ENCODE measurements around the gene NTSR1. TPM values are rescaled to one million over a fixed set of nuclear protein-coding genes. Genes with fewer than 3 reads are reported as not detected.

The NTSR1 gene
- total RNA-seq, 3 donors from 2014 or later, result 0.08 TPM; not detected in 2

DNA sequence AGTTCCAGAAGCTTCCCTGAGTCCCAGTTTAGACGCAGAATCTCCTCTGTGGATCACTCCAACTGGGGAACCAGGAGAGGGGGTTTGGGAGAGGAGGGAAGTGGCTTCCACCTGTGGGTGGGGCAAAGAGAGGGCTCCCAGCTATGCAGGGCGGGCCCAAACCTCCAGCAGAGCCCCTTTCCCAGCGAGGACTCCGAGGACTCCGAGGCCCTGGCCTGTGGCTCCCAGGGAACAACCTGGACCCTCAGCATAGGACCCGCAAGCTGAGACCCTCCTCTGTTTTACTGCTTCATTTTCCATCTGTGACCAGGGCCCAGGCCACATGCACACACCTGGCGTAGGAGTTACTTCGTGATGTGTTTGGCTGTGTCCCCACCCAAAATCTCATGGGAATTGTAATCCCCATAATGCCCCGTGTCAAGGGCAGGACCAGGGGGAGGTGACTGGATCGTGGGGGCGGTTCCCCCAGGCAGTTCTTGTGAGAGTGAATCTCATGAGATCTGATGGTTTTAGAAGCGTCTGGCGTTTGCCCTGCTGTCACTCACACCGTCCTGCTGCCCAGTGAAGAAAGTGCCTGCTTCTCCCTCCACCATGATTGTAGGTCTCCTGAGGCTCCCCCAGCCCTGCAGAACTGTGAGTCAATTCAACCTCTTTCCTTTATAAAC lies 27.9 kb downstream of the NTSR1 start:
- Mint-ChIP-seq H3K27me3 (ENCODE audit: low read depth) (no peaks in the 10 kb centered on the region), H3K9me3 (no peaks in the 10 kb centered on the region), H3K36me3 (ENCODE audit: insufficient read depth) (no peaks in the 10 kb centered on the region), H3K4me3 (no peak overlapping the region), H3K4me1 (ENCODE audit: low read depth) (peaks cover 34% of the 10 kb centered on the region)
- DNase-seq (no peak), ATAC-seq (no peak)

- ATAC-seq (no peak), DNase-seq (no peak)
- Mint-ChIP-seq H3K4me1 (ENCODE audit: low read depth) (peaks cover 41% of the 10 kb centered on the region), H3K27me3 (ENCODE audit: low read depth) (no peaks in the 10 kb centered on the region), H3K9me3 (no peaks in the 10 kb centered on the region), H3K4me3 (no peak overlapping the region), H3K36me3 (ENCODE audit: insufficient read depth) (no peaks in the 10 kb centered on the region)
Observed at GRCh38 chr20:62737271-62737811, 28.7 kb downstream of the NTSR1 start.

DNA sequence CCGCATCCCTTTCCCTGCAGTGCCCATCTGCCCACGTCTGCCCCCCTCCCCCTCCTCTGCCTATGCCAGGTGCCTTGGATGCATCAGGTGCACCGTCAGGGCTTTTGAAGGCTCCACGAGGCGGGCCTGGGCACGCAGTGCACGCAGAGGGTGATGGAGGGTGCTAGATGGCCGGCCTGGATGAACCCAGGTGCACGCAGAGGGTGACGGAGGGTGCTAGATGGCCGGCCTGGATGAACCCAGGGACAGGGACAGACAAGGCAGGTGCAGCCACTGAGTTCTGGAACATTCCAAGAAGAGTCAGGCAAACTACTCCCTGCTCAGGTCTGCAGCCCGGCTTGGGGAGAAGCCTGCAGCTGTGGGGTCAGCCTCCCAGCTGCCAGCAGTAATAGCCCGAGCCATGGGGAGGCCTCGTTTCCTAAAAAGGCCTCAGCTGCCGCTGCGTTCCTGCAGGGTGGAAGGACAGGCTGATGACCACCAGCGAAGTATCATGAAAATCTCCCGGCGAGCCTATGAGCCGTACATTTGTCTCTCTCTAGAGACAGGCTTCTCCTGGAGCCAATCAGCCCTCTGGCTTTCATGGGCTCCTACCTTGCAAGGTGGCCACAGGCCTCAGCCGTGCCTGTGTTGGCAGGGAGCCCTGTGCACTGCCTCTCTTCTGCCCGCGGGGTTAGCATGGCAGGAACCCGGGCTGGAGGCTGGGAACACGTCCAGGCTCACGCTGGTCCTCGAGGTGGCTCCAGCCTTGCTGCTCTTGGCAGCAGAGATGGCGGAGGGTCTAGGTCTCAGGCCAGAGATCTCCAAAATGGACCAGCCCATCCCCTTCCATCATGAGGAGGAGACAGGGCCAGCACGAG lies 29.6 kb downstream of the NTSR1 start:
- H3K9me3 Mint-ChIP-seq, result no peaks in the 10 kb centered on the region
- H3K27me3 Mint-ChIP-seq (ENCODE audit: low read depth), result no peaks in the 10 kb centered on the region
- H3K4me1 Mint-ChIP-seq (ENCODE audit: low read depth), result peaks cover 46% of the 10 kb centered on the region
- no peak for DNase-seq
- no peak for ATAC-seq
- H3K4me3 Mint-ChIP-seq, result no peak overlapping the region
- no peaks in the 10 kb centered on the region for H3K36me3 Mint-ChIP-seq (ENCODE audit: insufficient read depth)

GRCh38 chr20:62739067-62739466 lies 30.4 kb downstream of the NTSR1 start:
- peaks cover 46% of the 10 kb centered on the region for H3K4me1 Mint-ChIP-seq (ENCODE audit: low read depth)
- H3K27me3 Mint-ChIP-seq (ENCODE audit: low read depth), result no peaks in the 10 kb centered on the region
- DNase-seq (no peak), ATAC-seq (no peak)
- H3K4me3 Mint-ChIP-seq, result peak overlapping the region; percentile 21
- no peaks in the 10 kb centered on the region for H3K36me3 Mint-ChIP-seq (ENCODE audit: insufficient read depth)
- H3K9me3 Mint-ChIP-seq, result no peaks in the 10 kb centered on the region

- ATAC-seq, result peak; percentile 20 to 23
- Mint-ChIP-seq H3K27me3 (ENCODE audit: low read depth) (no peaks in the 10 kb centered on the region), H3K4me1 (ENCODE audit: low read depth) (peaks cover 46% of the 10 kb centered on the region), H3K4me3 (peak overlapping the region; percentile 69), H3K9me3 (no peaks in the 10 kb centered on the region), H3K36me3 (ENCODE audit: insufficient read depth) (no peaks in the 10 kb centered on the region)
- DNase-seq, result no peak
Observed at GRCh38 chr20:62739581-62740285, 31.1 kb downstream of the NTSR1 start.

DNA sequence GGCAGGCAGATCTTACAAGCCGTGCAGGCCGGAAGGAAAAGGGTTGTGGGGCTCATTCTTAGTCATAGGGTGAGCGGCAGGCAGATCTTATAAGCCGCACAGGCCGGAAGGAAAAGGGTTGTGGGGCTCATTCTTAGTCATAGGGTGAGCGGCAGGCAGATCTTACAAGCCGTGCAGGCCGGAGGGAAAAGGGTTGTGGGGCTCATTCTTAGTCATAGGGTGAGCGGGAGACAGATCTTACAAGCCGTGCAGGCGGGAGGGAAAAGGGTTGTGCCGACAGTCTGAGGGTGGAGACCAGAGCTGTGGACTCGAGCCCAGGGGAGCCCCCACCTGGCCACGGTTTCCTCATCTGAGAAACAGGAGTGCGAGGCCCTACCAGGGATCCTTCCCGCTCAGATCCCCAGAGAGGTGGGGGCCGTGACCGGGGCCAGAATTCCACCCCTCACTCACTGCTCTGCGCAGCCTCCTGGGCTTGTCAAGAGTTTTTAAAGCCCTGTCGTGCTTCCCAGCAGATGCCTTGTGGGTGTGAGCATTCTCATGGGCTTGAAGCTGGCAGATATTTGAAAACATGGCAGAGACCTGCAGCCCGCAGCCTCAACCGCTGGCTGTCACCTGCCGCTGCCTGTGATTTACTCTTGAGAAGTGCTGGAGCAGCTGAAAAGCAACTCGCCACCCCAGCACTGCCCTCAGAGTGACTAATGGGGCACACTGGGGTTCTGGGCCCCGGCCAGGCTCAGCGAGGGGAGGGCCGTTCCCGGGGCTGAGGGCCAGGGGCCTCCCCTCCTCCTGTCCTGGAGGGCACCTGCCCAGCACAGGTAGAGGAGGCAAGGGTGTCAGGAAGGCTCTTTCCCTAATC lies 31.9 kb downstream of the NTSR1 start:
- Mint-ChIP-seq H3K36me3 (ENCODE audit: insufficient read depth) (no peaks in the 10 kb centered on the region), H3K4me1 (ENCODE audit: low read depth) (peaks cover 50% of the 10 kb centered on the region), H3K27me3 (ENCODE audit: low read depth) (no peaks in the 10 kb centered on the region), H3K4me3 (peak overlapping the region; percentile 69), H3K9me3 (no peaks in the 10 kb centered on the region)
- ATAC-seq (peak; percentile 87 to 88), DNase-seq (peak; percentile 72)

GRCh38 chr20:62741191-62741691 lies 32.6 kb downstream of the NTSR1 start:
- DNase-seq, result no peak
- Mint-ChIP-seq H3K9me3 (no peaks in the 10 kb centered on the region), H3K4me1 (ENCODE audit: low read depth) (peaks cover 49% of the 10 kb centered on the region), H3K4me3 (no peak overlapping the region), H3K27me3 (ENCODE audit: low read depth) (no peaks in the 10 kb centered on the region), H3K36me3 (ENCODE audit: insufficient read depth) (no peaks in the 10 kb centered on the region)
- ATAC-seq, result no peak

DNA sequence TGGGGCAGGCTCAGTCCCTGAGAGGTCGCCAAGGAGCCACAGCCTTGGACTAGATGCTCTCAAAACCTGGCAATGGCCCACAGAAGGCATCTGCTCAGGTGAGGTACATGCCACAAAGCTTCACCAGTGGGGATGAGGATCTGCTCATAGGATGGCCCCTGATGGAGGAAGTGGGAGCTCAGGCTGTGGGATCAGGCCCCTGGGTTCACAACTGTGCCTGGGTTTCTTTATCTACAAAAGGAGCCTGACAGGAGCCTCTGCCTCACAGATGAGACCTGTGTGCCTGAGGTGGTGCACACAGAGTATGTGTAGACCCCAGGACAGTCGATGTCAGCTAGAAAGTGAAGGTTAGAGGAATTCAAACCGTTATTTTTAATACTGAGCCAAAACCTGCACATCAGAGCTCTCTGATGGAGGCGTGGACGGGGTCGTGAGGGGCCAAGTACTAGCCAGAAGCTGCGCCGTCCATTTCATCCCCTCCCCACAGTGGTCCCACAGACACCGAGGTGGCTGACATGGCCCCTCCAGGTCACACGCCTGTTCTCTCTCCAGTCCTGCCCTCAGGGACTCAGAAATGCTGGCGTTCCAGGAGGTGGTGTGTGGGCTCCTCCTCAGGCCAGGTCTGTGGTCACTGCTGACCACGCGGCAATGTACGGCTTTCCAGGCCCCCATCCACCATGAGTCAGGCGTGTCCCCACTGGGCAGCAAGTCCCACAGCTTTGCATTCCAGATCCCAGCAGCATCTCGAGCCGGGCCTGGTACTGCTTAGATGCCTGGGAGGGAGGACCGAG lies 33.3 kb downstream of the NTSR1 start:
- Mint-ChIP-seq H3K36me3 (ENCODE audit: insufficient read depth) (no peaks in the 10 kb centered on the region), H3K4me3 (no peak overlapping the region), H3K4me1 (ENCODE audit: low read depth) (peaks cover 49% of the 10 kb centered on the region), H3K9me3 (no peaks in the 10 kb centered on the region), H3K27me3 (ENCODE audit: low read depth) (no peaks in the 10 kb centered on the region)
- no peak for ATAC-seq
- no peak for DNase-seq

- Mint-ChIP-seq H3K4me1 (ENCODE audit: low read depth) (peaks cover 49% of the 10 kb centered on the region), H3K9me3 (no peaks in the 10 kb centered on the region)
- ATAC-seq, result no peak
Observed at GRCh38 chr20:62742550-62742949, 33.9 kb downstream of the NTSR1 start.

GRCh38 chr20:62742979-62743776 lies 34.5 kb downstream of the NTSR1 start:
- no peak for ATAC-seq
- Mint-ChIP-seq H3K4me1 (ENCODE audit: low read depth) (peaks cover 49% of the 10 kb centered on the region), H3K27me3 (ENCODE audit: low read depth) (no peaks in the 10 kb centered on the region), H3K36me3 (ENCODE audit: insufficient read depth) (no peaks in the 10 kb centered on the region), H3K9me3 (no peaks in the 10 kb centered on the region), H3K4me3 (no peak overlapping the region)
- DNase-seq, result no peak

More at GRCh38 chr20:62742550-62742949, 33.9 kb downstream of the NTSR1 start:
- no peaks in the 10 kb centered on the region for H3K27me3 Mint-ChIP-seq (ENCODE audit: low read depth)
- no peak for DNase-seq
- no peaks in the 10 kb centered on the region for H3K36me3 Mint-ChIP-seq (ENCODE audit: insufficient read depth)
- no peak overlapping the region for H3K4me3 Mint-ChIP-seq

- DNase-seq, result no peak
- ATAC-seq, result no peak
- H3K4me1 Mint-ChIP-seq (ENCODE audit: low read depth), result peaks cover 43% of the 10 kb centered on the region
- H3K4me3 Mint-ChIP-seq, result no peak overlapping the region
- no peaks in the 10 kb centered on the region for H3K9me3 Mint-ChIP-seq
- no peaks in the 10 kb centered on the region for H3K36me3 Mint-ChIP-seq (ENCODE audit: insufficient read depth)
- no peaks in the 10 kb centered on the region for H3K27me3 Mint-ChIP-seq (ENCODE audit: low read depth)
Observed at GRCh38 chr20:62743777-62744317, 35.2 kb downstream of the NTSR1 start.

- no peaks in the 10 kb centered on the region for H3K36me3 Mint-ChIP-seq (ENCODE audit: insufficient read depth)
- no peak overlapping the region for H3K4me3 Mint-ChIP-seq
- DNase-seq, result no peak
Observed at GRCh38 chr20:62744741-62745191, 36.1 kb downstream of the NTSR1 start.

More at GRCh38 chr20:62744741-62745191, 36.1 kb downstream of the NTSR1 start:
- ATAC-seq, result no peak
- H3K9me3 Mint-ChIP-seq, result no peaks in the 10 kb centered on the region
- H3K27me3 Mint-ChIP-seq (ENCODE audit: low read depth), result no peaks in the 10 kb centered on the region
- H3K4me1 Mint-ChIP-seq (ENCODE audit: low read depth), result peaks cover 35% of the 10 kb centered on the region
